ENCODE measurements around the gene DRAM1. TPM values are rescaled to one million over a fixed set of nuclear protein-coding genes. Genes with fewer than 3 reads are reported as not detected.

The DRAM1 gene, protein sequence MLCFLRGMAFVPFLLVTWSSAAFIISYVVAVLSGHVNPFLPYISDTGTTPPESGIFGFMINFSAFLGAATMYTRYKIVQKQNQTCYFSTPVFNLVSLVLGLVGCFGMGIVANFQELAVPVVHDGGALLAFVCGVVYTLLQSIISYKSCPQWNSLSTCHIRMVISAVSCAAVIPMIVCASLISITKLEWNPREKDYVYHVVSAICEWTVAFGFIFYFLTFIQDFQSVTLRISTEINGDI
- 3.0 TPM for polyA plus RNA-seq (2013, experiment 1 of 2)
- polyA plus RNA-seq (2013, experiment 2 of 2), result 3.1 TPM

GRCh38 chr12:101876861-101877805, at the start of gene DRAM1:
TSS of gene DRAM1 (plus strand) at chr12:101877580. CDS start at chr12:101877790, 210 bp downstream.
- Histone ChIP-seq H4K5ac (ENCODE audit: low read length) (no peak within 1 kb of the TSS), H3K27ac (ENCODE audit: low read depth, low read length) (peak within 1 kb of the TSS; percentile 26), H3K9ac (ENCODE audit: low read length) (peak within 1 kb of the TSS; percentile 81), H4K8ac (ENCODE audit: low read depth, low read length) (peak within 1 kb of the TSS; percentile 83), H3K79me2 (ENCODE audit: control insufficient read depth, insufficient read depth, low read length) (no peaks in the 10 kb centered on the region), H3K4me1 (ENCODE audit: control insufficient read depth, low read depth, low read length) (no peaks in the 10 kb centered on the region), H3K79me1 (ENCODE audit: low read length) (no peaks in the 10 kb centered on the region), H3K4me3 (ENCODE audit: low read length) (peak within 1 kb of the TSS; percentile 58), H2BK15ac (replicated peaks; ENCODE audit: low read depth) (no peak within 1 kb of the TSS), H3K18ac (ENCODE audit: low read length) (peak within 1 kb of the TSS; percentile 94), H2BK120ac (ENCODE audit: low read depth, low read length) (no peak within 1 kb of the TSS), H3K36me3 (ENCODE audit: control insufficient read depth, insufficient read depth, low read length) (no peaks in the 10 kb centered on the region), H3K23ac (ENCODE audit: low read length) (peak within 1 kb of the TSS; percentile 97), H3K4me2 (ENCODE audit: low read length) (peak within 1 kb of the TSS; percentile 93), H3K4ac (ENCODE audit: low read depth, low read length) (peak within 1 kb of the TSS; percentile 28), H3K56ac (ENCODE audit: low read length) (peak within 1 kb of the TSS; percentile 96), H3K27me3 (ENCODE audit: insufficient read depth, low read length, poor library complexity) (no peaks in the 10 kb centered on the region), H2AK5ac (ENCODE audit: low read length) (no peak within 1 kb of the TSS), H2BK5ac (ENCODE audit: low read length) (no peak within 1 kb of the TSS)
- no CpG with 5 or more reads among the region's 105 CpGs for WGBS (ENCODE audit: extremely low coverage, insufficient coverage, low lambda C conversion rate)
- peak; percentile 80 for DNase-seq

- Histone ChIP-seq H4K8ac (ENCODE audit: low read depth, low read length) (no peak overlapping the region), H3K27ac (ENCODE audit: low read depth, low read length) (no peak overlapping the region), H3K4me2 (ENCODE audit: low read length) (no peak overlapping the region), H4K5ac (ENCODE audit: low read length) (no peak overlapping the region), H2BK120ac (ENCODE audit: low read depth, low read length) (no peak overlapping the region), H2BK5ac (ENCODE audit: low read length) (no peak overlapping the region), H3K4ac (ENCODE audit: low read depth, low read length) (no peak overlapping the region), H3K4me3 (ENCODE audit: low read length) (no peak overlapping the region), H3K27me3 (ENCODE audit: insufficient read depth, low read length, poor library complexity) (no peaks in the 10 kb centered on the region), H2BK15ac (replicated peaks; ENCODE audit: low read depth) (no peak overlapping the region), H3K18ac (ENCODE audit: low read length) (no peak overlapping the region), H3K56ac (ENCODE audit: low read length) (no peak overlapping the region), H3K36me3 (ENCODE audit: control insufficient read depth, insufficient read depth, low read length) (no peaks in the 10 kb centered on the region), H3K9ac (ENCODE audit: low read length) (no peak overlapping the region), H3K23ac (ENCODE audit: low read length) (no peak overlapping the region), H3K79me1 (ENCODE audit: low read length) (no peaks in the 10 kb centered on the region), H2AK5ac (ENCODE audit: low read length) (no peak overlapping the region), H3K79me2 (ENCODE audit: control insufficient read depth, insufficient read depth, low read length) (no peaks in the 10 kb centered on the region), H3K4me1 (ENCODE audit: control insufficient read depth, low read depth, low read length) (no peaks in the 10 kb centered on the region)
- no CpG with 5 or more reads among the region's 6 CpGs for WGBS (ENCODE audit: extremely low coverage, insufficient coverage, low lambda C conversion rate)
- DNase-seq, result no peak
These were observed 48.8 kb upstream of the DRAM1 start for GRCh38 chr12:101828463-101829196.

DNA sequence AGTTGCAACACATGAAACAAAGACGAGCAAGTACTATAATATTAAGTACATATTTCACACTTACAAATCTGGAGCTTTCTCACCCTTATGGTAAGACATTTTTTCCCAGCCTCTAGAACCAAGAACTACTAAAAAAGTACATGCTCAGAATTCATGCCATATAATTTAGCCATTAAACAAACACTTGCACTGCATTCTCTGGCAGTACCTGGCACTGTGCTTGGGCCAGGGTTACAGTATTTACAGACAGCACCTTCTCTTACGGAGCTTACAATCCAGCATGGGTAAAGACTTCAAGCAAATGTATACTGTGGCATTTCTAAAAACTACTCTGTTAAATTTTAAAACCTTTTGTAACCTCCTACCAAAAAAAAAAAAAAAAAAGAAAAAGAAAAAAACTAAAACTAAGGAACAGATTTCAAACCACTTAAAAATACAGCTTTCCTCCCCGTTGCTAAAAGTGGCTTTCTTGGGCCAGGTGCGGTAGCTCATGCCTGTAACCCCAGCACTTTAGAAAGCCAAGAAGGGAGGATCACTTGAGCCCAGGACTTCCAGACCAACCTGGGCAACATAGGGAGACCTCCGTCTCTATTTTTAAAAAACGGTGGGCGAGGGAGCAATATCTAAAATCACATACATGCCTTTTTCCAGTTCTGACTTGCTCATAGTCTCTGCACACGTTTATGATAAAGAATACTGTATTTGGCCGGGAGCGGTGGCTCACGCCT, 47.6 kb upstream of the DRAM1 start:
- peak overlapping the region; percentile 88 for H3K9ac ChIP-seq (ENCODE audit: low read length)
- no CpG with 5 or more reads among the region's 11 CpGs for WGBS (ENCODE audit: extremely low coverage, insufficient coverage, low lambda C conversion rate)
- H3K79me1 ChIP-seq (ENCODE audit: low read length), result no peaks in the 10 kb centered on the region
- H3K23ac ChIP-seq (ENCODE audit: low read length), result no peak overlapping the region
- H3K56ac ChIP-seq (ENCODE audit: low read length), result peak overlapping the region; percentile 93
- no peak overlapping the region for H3K18ac ChIP-seq (ENCODE audit: low read length)
- no peaks in the 10 kb centered on the region for H3K4me1 ChIP-seq (ENCODE audit: control insufficient read depth, low read depth, low read length)
- H3K4ac ChIP-seq (ENCODE audit: low read depth, low read length), result no peak overlapping the region
- no peak overlapping the region for H2BK15ac ChIP-seq (replicated peaks; ENCODE audit: low read depth)
- H2AK5ac ChIP-seq (ENCODE audit: low read length), result no peak overlapping the region
- H2BK5ac ChIP-seq (ENCODE audit: low read length), result no peak overlapping the region
- H3K4me3 ChIP-seq (ENCODE audit: low read length), result peak overlapping the region; percentile 86
- peak overlapping the region; percentile 45 for H3K4me2 ChIP-seq (ENCODE audit: low read length)
- DNase-seq, result peak; percentile 21
- H2BK120ac ChIP-seq (ENCODE audit: low read depth, low read length), result no peak overlapping the region
- no peak overlapping the region for H4K5ac ChIP-seq (ENCODE audit: low read length)
- no peak overlapping the region for H3K27ac ChIP-seq (ENCODE audit: low read depth, low read length)
- no peaks in the 10 kb centered on the region for H3K36me3 ChIP-seq (ENCODE audit: control insufficient read depth, insufficient read depth, low read length)
- H3K79me2 ChIP-seq (ENCODE audit: control insufficient read depth, insufficient read depth, low read length), result no peaks in the 10 kb centered on the region
- H4K8ac ChIP-seq (ENCODE audit: low read depth, low read length), result no peak overlapping the region
- no peaks in the 10 kb centered on the region for H3K27me3 ChIP-seq (ENCODE audit: insufficient read depth, low read length, poor library complexity)

GRCh38 chr12:101830367-101831325, 46.7 kb upstream of the DRAM1 start, which contains the start of gene GNPTAB:
TSS of gene GNPTAB (minus strand) at chr12:101830959. CDS start at chr12:101830675, 284 bp downstream.
- Histone ChIP-seq H3K4ac (ENCODE audit: low read depth, low read length) (peak within 1 kb of the TSS; percentile 45), H3K4me2 (ENCODE audit: low read length) (peak within 1 kb of the TSS; percentile 45), H3K56ac (ENCODE audit: low read length) (peak within 1 kb of the TSS; percentile 93), H4K8ac (ENCODE audit: low read depth, low read length) (no peak within 1 kb of the TSS), H3K27me3 (ENCODE audit: insufficient read depth, low read length, poor library complexity) (no peaks in the 10 kb centered on the region), H2BK120ac (ENCODE audit: low read depth, low read length) (no peak within 1 kb of the TSS), H3K27ac (ENCODE audit: low read depth, low read length) (no peak within 1 kb of the TSS), H3K79me2 (ENCODE audit: control insufficient read depth, insufficient read depth, low read length) (no peaks in the 10 kb centered on the region), H3K36me3 (ENCODE audit: control insufficient read depth, insufficient read depth, low read length) (no peaks in the 10 kb centered on the region), H2BK15ac (replicated peaks; ENCODE audit: low read depth) (no peak within 1 kb of the TSS), H3K4me1 (ENCODE audit: control insufficient read depth, low read depth, low read length) (no peaks in the 10 kb centered on the region), H2BK5ac (ENCODE audit: low read length) (no peak within 1 kb of the TSS), H2AK5ac (ENCODE audit: low read length) (no peak within 1 kb of the TSS), H3K4me3 (ENCODE audit: low read length) (peak within 1 kb of the TSS; percentile 86), H3K18ac (ENCODE audit: low read length) (peak within 1 kb of the TSS; percentile 21), H4K5ac (ENCODE audit: low read length) (no peak within 1 kb of the TSS), H3K9ac (ENCODE audit: low read length) (peak within 1 kb of the TSS; percentile 88), H3K23ac (ENCODE audit: low read length) (no peak within 1 kb of the TSS), H3K79me1 (ENCODE audit: low read length) (no peaks in the 10 kb centered on the region)
- WGBS (ENCODE audit: extremely low coverage, insufficient coverage, low lambda C conversion rate), result no CpG with 5 or more reads among the region's 96 CpGs
- peak; percentile 91 for DNase-seq
